K562 (cell line): ENCODE data around the gene ASIC3. TPM values are rescaled to one million over a fixed set of nuclear protein-coding genes. Genes with fewer than 3 reads are reported as not detected.
A peak's percentile ranks its signal among the peaks of the same experiment; 100 is the strongest.

Source experiments
- DMBX1 ChIP-seq: fragments of 250-450 bp; sonication (Bioruptor Pico); IDR thresholded peaks from 2 replicates; pipeline ENCODE4 v1.8.0; 2022; ENCODE audit warnings: inconsistent platforms, mild to moderate bottlenecking, moderate library complexity, borderline replicate concordance
- E4F1 ChIP-seq: fragments of 250-450 bp; sonication (Bioruptor Pico); IDR thresholded peaks from 2 replicates; pipeline ENCODE4 v1.5.0; 2021; ENCODE audit warnings: mild to moderate bottlenecking, borderline replicate concordance
- HCFC1 ChIP-seq: IDR thresholded peaks from 2 replicates; pipeline ENCODE4 v1.6.1; 2012; ENCODE audit warnings: low read depth, low read length, improper control_type of control experiment
- HDGF ChIP-seq: fragments of 450-650 bp; IDR thresholded peaks from 2 replicates; pipeline ENCODE4 v1.6.1; 2016
- STAT5B ChIP-seq: fragments of 250-450 bp; sonication (Bioruptor Pico); IDR thresholded peaks from 2 replicates; pipeline ENCODE4 v1.8.0; 2021; ENCODE audit warnings: mild to moderate bottlenecking, inconsistent platforms
- TFAP4 ChIP-seq: sonication (generic); formaldehyde crosslinking; IDR thresholded peaks from 2 replicates; pipeline ENCODE4 v1.8.0; 2022; ENCODE audit warnings: missing genetic modification reagents, mild to moderate bottlenecking, moderate library complexity, borderline replicate concordance
- UBTF ChIP-seq, 2 experiments: IDR thresholded peaks; 2 replicates each; pipeline ENCODE4 v1.6.1; 2012; ENCODE audit warnings: improper control_type of control experiment in 2 of 2, low read depth in 2 of 2, low read length in 2 of 2, borderline replicate concordance in 1 of 2
- ZNF217 ChIP-seq: sonication (generic); formaldehyde crosslinking; IDR thresholded peaks from 2 replicates; pipeline ENCODE4 v1.8.0; 2022; ENCODE audit warnings: mild to moderate bottlenecking, missing genetic modification reagents
- ZNF23 ChIP-seq: fragments of 250-450 bp; sonication (Bioruptor Pico); IDR thresholded peaks from 2 replicates; pipeline ENCODE4 v1.4.0; 2020; ENCODE audit warnings: mild to moderate bottlenecking
- ZNF444 ChIP-seq: fragments of 250-450 bp; sonication (Bioruptor Pico); IDR thresholded peaks from 2 replicates; pipeline ENCODE4 v1.4.0; 2020; ENCODE audit warnings: mild to moderate bottlenecking, moderate library complexity
- ZNF586 ChIP-seq: fragments of 450-650 bp; formaldehyde crosslinking; conservative IDR thresholded peaks from 2 replicates; pipeline ENCODE4 v1.4.0; 2020; ENCODE audit warnings: mild to moderate bottlenecking, moderate library complexity
- ZNF699 ChIP-seq: fragments of 250-450 bp; sonication (Bioruptor Pico); IDR thresholded peaks from 2 replicates; pipeline ENCODE4 v1.8.0; 2021; ENCODE audit warnings: mild to moderate bottlenecking, moderate library complexity; ENCODE audit not compliant: insufficient replicate concordance
- polyA plus RNA-seq, 8 experiments: library from polyadenylated mRNA; depleted of rRNA in 4 of 8; stranded (reverse) in 5 of 8; unstranded in 3 of 8; fragments of >200 nt; fragmentation: Nextera tagmentation in 2 of 8; fragmentation: Illumina TruSeq in 1 of 8; extraction: Ambion mirVana in 2 of 8; extraction: Trizol in 1 of 8; gene quantifications; 2 replicates each; pipeline versions ENCODE4 v1.2.1 to v1.2.3, GENCODE V29; 2011 to 2014; ENCODE audit warnings: inconsistent platforms in 1 of 8, missing spikeins in 1 of 8
- total RNA-seq, 7 experiments: library from RNA; depleted of rRNA in 6 of 7; stranded (reverse); fragments of >200 nt in 6 of 7; fragmentation: Illumina TruSeq in 2 of 7; extraction: Trizol in 2 of 7; gene quantifications; 2 replicates each; pipeline versions ENCODE4 v1.2.1 to v1.2.3, GENCODE V29; 2011 to 2021; ENCODE audit warnings: low replicate concordance in 1 of 7
- TF ChIP-seq, protein P1 (sequence below), 2 experiments: fragments of 150-350 bp in 1 of 2; IDR thresholded peaks; 2 replicates each; pipeline ENCODE4 v1.6.1; 2012 to 2016; ENCODE audit warnings: low read depth in 2 of 2, low read length in 2 of 2, mild to moderate bottlenecking in 1 of 2, moderate library complexity in 1 of 2
- TF ChIP-seq, protein P2 (sequence below): fragments of 200-400 bp; formaldehyde crosslinking; IDR thresholded peaks from 2 replicates; pipeline ENCODE4 v1.6.1; 2017; ENCODE audit warnings: mild to moderate bottlenecking, low read depth, low read length, moderate library complexity

The ASIC3 gene
- total and polyA plus RNA-seq, 9 of the 15 experiments (the other 6 are each of a cell fraction or from before 2014, with no cell fraction given): 0.11 to 5.0 (median 0.87) TPM

DNA sequence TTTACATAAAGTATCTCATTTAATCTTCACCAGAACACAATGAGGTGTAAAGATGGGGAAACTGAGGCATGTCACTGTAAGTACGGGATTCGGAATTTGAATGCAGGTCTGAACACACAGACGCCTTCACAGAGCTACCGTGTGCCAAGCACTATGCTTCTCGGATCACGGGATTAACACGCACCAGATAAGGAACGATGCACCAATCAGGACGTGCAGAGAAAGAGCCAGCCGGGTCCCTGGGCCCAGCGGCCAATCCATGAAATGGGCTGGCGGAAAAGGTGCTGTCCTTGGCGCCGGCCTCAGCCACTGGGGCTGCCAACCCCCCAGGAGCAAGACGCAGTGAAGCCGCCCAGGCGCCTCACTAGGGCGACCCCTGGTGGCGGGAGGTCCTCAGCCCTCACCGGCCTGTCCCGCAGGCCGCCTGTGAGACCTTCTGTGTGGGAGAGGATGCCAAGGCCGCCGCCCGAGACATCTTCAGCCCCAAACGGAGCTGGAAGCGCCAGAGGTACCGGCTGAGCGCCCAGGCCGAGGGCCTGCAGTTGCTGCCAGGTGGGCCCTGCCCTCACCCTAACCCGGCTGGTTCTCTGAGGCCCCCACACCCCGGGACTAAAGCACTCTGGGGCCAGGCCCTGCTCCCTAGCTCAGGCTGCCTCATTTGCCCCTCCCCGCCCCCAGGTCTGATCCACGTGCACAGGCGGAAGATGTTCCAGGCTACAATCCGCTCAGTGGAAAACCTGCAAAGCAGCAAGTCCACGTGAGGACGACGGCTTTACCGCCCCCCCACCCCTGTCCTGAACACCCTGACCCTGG lies 39.6 kb upstream of the ASIC3 start (continued):
- TF ChIP-seq ZNF23 (CRISPR knock-in tag) (0 out of 2 replicates have a peak, but pooled peaks have one; percentile 22), DMBX1 (CRISPR knock-in tag) (peak; percentile 69), ZNF699 (no peak), HCFC1 (peak; percentile 83), UBTF (IDR thresholded peaks at IDR 0.05; ENCODE audit: borderline replicate concordance in 1 of 2, low read depth in 2 of 2, low read length in 2 of 2) (peak in 1 of 2 experiments; percentile 86; a peak in 2 of 4 replicates), ZNF217 (CRISPR knock-in tag) (no peak), ZNF444 (CRISPR knock-in tag) (no peak), E4F1 (CRISPR knock-in tag) (no peak), ZNF586 (CRISPR knock-in tag) (no peak), HDGF (no peak), TFAP4 (CRISPR knock-in tag) (peak; percentile 93), STAT5B (CRISPR knock-in tag) (no peak)
- TF ChIP-seq, protein P1, sequence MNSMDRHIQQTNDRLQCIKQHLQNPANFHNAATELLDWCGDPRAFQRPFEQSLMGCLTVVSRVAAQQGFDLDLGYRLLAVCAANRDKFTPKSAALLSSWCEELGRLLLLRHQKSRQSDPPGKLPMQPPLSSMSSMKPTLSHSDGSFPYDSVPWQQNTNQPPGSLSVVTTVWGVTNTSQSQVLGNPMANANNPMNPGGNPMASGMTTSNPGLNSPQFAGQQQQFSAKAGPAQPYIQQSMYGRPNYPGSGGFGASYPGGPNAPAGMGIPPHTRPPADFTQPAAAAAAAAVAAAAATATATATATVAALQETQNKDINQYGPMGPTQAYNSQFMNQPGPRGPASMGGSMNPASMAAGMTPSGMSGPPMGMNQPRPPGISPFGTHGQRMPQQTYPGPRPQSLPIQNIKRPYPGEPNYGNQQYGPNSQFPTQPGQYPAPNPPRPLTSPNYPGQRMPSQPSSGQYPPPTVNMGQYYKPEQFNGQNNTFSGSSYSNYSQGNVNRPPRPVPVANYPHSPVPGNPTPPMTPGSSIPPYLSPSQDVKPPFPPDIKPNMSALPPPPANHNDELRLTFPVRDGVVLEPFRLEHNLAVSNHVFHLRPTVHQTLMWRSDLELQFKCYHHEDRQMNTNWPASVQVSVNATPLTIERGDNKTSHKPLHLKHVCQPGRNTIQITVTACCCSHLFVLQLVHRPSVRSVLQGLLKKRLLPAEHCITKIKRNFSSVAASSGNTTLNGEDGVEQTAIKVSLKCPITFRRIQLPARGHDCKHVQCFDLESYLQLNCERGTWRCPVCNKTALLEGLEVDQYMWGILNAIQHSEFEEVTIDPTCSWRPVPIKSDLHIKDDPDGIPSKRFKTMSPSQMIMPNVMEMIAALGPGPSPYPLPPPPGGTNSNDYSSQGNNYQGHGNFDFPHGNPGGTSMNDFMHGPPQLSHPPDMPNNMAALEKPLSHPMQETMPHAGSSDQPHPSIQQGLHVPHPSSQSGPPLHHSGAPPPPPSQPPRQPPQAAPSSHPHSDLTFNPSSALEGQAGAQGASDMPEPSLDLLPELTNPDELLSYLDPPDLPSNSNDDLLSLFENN (IDR thresholded peaks at IDR 0.05; ENCODE audit: low read depth in 2 of 2, low read length in 2 of 2): no peak; a peak in 1 of 4 replicates
- TF ChIP-seq, protein P2, sequence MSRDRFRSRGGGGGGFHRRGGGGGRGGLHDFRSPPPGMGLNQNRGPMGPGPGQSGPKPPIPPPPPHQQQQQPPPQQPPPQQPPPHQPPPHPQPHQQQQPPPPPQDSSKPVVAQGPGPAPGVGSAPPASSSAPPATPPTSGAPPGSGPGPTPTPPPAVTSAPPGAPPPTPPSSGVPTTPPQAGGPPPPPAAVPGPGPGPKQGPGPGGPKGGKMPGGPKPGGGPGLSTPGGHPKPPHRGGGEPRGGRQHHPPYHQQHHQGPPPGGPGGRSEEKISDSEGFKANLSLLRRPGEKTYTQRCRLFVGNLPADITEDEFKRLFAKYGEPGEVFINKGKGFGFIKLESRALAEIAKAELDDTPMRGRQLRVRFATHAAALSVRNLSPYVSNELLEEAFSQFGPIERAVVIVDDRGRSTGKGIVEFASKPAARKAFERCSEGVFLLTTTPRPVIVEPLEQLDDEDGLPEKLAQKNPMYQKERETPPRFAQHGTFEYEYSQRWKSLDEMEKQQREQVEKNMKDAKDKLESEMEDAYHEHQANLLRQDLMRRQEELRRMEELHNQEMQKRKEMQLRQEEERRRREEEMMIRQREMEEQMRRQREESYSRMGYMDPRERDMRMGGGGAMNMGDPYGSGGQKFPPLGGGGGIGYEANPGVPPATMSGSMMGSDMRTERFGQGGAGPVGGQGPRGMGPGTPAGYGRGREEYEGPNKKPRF: no peak
